ENCODE measurements around the gene COLEC12.

DNA sequence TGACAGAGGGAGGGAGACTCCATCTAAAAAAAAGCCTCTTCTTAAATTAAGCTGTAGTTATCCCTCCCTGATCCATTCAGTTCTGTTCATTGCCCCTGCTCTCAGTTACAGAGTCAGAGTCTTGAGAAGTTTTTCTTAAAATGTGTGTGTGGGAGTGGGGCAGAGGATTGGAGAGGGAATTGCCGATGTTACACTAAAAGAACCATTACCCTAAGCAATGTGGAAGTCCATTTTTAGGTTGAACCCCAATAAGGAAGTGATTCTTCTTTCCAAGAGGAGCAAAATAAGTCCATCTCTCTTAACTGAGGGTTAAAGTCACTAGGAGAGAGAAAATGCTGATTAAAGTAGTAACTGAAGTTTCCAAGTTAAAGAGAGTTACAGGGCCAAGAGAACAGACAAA is 211.5 kb downstream of the COLEC12 start:
- no peak for TF ChIP-seq EZH2phosphoT487 (IDR thresholded peaks at IDR 0.05; ENCODE audit: low read depth, severe bottlenecking, unreplicated experiment)
- TF ChIP-seq, protein P1, sequence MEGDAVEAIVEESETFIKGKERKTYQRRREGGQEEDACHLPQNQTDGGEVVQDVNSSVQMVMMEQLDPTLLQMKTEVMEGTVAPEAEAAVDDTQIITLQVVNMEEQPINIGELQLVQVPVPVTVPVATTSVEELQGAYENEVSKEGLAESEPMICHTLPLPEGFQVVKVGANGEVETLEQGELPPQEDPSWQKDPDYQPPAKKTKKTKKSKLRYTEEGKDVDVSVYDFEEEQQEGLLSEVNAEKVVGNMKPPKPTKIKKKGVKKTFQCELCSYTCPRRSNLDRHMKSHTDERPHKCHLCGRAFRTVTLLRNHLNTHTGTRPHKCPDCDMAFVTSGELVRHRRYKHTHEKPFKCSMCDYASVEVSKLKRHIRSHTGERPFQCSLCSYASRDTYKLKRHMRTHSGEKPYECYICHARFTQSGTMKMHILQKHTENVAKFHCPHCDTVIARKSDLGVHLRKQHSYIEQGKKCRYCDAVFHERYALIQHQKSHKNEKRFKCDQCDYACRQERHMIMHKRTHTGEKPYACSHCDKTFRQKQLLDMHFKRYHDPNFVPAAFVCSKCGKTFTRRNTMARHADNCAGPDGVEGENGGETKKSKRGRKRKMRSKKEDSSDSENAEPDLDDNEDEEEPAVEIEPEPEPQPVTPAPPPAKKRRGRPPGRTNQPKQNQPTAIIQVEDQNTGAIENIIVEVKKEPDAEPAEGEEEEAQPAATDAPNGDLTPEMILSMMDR (IDR thresholded peaks at IDR 0.05; ENCODE audit: poor library complexity), result no peak
